NCI-H82 treated with DMSO at 0.1 percent for 48 hours (cell line): ENCODE data around the gene INTS11.

Experiments used
- DNase-seq: peaks from one replicate; lab custom pipeline; 2025; ENCODE audit not compliant: unreplicated experiment; lab: John Stamatoyannopoulos, UW

The INTS11 gene

DNA sequence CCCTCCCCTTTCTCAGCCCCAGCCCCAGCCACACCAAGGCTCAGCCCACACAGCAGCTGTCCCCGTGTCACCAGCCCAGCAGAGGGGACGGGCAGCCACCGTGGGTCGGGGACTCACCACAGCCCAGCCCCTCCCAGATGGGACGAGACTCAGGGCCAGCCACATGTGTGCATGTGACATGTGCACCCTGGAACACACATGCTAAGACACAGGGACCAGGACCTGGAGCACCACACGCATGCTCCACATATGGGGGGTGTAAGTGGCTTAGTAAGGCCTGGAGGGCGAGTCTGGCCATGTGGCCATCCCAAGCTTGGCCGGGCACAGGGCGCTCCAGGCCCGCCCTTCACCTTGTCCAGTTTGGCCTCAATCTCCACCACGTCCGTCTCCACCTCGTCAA lies 20.7 kb downstream of the INTS11 start:
- DNase-seq, result no peak

DNA sequence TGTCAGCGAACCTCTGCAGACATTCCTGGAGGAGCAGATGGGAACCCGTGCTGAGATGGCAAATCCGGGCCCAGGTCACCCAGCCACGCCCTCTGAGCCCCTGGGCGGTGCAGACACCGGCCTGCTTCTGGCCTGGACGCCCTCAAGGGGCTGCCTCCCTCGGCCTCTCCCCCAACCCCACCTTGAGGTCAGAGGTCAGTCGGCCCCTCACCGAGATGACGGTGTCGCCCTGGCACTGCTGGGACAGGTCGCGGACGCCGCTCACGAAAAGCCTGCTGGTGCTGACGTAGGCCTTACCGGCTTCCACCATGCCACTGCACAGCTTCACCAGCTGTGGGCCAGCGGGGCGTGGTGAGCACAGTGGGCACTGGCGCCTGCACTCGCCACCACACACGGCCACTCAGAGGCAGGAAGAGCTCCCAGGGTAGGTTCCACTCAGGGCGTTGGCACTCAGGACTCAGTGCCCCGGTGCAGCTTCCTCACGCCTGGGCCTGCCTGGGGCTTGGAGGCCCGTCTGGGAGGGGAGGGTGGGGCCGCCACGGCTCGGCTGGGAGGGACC lies 21.4 kb downstream of the INTS11 start:
- DNase-seq, result peak; percentile 43

DNA sequence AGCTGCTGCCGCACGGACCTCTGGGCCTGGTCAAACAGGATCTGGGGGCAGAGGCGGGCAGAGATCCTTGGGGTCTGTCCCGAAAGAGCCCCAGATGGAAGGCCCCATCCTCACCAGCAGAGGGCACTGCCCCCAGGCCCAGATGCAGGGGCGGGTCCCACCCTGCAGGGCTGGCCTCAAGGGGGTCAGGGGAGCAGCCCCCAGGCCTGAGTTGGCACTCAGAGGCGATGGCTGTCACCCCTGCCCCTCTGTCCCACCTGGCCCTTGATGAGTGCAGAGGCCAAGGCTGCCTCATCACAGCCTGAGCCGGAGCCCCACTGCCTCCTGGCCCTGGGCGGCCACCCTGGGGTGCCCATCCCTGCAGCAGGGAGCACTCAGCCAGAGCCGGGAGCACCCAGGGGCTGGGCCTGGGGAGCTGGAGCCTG lies 22.4 kb downstream of the INTS11 start:
- DNase-seq, result no peak

DNA sequence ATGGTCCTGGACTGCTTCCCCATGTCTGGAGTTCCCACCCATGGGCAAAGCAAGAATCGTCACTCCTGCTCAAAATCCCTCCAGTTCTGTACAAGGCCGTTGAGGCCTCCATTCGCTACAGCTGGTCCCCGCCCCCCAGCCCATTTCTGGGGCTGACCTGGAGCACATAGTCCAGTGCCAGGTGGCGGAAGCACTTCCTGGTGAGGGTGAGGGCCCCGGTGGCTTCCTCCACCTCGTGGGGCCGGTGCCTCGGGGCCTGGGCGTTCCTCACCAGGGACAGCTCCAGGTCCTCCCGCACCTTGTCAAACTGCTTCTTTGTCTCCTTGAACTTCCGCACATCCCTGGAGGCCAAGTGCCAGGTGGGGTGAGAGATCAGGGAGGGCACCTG lies 24.1 kb downstream of the INTS11 start:
- DNase-seq, result no peak

DNA sequence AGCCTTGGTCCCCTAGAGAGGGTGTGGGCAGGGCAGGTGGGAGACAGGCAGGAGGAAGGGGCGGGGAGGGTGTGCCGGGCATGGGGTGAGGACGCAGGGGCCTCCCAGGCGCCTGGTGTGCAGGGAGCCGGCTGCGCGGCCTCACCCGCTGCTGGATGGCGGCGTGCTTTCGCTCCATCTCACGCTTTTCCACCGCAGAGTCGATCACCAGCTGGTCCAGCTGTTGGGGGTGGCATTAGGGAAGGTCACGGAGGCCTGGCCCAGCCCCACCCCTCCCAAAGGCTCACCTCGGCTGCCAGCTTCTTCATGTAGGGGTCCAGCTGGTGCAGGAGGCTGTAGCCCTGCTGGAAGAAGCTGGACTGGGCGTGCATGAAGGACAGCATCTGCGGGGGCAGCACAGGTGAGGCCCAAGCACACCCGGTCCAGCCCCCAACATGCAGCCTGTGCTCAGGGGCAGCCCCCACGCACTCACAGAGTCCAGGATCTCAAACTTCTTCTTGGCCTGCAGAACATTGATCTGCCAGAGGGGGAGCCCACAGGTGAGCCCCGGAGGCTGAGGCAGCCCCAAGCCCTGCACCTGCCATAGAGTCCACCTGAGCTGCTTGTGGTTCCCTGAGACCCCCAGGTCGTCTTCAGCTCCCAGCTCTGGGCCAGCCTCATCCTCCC lies 24.6 kb downstream of the INTS11 start:
- no peak for DNase-seq

DNA sequence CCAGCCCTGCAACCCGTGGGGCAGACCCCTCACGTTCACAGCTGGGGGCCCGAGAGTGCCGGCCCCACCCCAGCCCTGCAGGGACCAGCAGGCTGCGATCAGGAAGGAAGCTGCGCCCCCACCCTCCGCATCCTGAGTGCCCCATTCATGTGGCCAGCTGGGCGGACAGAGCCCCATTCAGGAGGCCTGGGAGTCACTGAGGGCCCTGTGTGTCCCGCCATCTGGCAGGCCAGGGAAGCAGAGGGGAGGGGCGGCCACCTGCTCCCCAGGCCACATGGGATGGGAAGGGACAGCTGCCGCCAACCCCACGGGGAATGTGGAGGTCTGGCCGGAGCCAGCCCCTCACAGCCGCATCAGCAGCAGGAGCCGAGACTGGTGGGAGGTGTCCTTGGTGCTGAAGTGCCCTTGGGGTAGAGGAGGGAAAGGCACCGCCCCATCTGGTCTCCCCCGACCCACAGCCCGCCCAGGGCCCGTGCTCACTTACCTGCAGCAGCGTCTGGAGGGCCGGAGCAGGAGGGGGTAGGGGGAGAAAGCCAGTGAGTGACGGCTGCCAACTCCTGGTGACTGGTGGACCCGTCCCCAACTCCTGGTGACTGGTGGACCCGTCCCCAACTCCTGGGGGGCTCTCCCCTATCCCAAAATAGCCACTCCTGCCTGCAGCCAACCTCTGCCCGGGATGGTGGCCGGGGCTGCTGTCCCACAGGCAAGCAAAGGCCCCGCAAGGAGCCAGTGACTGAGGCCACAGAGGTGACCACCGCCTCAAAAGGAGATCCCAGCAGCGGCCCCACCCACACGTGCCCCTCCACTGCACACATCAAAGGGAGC lies 25.4 kb downstream of the INTS11 start:
- DNase-seq, result peak; percentile 62

DNA sequence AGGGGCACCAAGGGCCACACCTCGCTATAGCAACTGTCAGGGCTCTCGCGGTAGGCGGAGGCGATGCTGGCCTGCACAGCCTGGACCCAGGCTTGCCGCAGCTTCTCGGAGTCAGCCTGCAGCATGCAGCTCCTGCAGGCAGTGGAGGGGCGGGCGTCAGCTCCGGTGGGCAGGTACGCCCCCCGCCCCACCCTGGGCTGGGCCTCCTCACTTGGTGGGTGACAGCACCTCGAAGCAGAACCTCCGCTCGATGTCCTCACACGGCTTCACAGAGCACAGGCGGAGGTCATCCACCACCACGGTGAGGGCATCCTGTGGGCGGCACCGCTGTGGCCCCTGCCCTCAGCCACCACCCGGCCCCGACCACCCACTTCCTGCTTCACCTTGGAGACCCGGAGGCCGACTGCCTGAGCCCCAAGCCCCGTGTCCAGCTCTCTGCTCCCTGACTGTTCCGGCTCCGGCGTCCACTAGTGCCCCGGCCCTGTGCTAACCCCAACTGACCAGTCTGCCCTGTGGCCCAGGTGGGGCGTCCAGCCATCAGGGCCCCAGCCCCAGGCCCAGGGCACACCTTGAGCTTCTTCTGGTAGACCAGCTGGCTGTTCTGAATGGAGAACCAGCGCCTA lies 26.5 kb downstream of the INTS11 start:
- no peak for DNase-seq

DNA sequence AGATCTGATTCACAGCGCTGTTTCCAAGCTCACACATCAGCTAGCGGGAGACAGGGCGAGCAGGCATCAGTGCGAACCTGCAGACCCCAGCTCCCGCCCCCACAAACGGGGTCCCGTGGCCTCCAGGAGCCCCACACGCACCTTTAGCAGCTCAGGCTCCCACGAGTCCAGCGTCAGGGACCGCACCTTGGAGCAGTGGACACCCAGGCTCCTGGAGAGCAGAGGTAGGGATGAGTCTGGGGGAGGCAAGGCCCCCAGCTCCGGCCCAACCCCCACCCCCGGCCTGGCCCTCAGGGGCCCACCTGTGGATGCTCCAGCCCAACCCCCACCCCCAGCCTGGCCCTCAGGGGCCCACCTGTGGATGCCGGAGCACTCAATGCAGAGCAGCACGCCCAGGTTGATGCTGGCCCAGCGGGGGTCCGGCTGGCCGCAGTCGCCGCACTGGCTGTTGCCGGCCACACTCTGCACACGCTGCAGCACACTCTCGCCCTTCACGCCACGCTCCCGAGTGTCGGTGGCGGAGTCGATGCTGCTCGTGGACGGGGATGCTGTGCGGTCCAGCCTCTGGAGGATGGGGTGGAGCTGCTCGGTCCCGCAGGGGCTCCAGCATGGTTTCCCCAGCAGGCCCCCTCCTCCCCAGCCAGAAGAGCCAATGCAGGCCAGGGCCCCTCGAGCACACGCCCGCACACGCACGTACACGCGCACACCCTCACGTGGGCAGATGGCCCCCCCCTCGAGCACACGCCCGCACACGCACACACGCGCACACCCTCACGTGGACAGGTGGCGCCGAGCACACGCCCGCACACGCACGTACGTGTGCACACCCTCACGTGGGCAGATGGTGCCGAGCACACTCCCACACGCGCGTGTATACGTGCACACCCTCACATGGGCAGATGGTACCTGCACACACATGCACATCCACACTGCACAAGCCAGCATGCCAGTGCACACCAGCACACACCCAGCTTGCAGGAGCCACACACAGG lies 28.1 kb downstream of the INTS11 start:
- no peak for DNase-seq

DNA sequence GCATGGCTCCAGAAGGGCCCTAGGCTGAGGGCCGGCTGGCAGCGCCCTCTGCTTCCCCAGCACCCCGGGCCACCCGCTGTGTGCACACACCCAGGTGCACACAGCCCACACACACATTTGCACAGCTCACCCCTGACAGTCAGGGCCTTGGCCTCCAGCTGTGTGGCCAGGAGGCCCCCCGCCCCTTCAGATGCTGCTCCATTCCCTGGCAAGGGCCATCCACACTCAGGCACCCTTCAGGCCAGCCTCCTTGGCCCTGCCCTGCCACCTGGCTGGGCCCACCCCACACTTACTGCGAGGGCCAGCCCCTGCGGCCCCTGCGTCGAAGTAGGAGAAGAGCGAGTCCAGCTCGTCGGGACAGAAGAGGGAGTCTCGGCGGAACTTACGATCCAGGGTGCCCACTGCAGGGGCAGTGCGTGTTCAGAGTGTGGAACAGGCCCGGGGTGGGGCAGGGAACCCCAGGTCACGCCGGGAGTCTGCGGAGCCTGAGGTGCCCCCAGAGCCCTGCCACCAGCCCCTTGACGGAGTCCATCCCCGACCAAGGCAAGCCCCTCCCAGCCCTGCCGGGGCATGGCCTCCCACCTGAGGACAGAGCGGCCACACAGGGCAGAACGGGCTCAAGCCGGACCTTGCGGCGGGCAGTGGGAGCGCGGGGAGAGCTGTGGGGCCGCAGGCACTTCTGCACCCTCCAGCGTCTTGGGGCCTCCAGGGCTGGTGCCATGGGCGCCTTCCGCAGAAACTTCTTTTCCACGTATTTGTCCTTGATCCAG lies 29.1 kb downstream of the INTS11 start:
- DNase-seq, result no peak

DNA sequence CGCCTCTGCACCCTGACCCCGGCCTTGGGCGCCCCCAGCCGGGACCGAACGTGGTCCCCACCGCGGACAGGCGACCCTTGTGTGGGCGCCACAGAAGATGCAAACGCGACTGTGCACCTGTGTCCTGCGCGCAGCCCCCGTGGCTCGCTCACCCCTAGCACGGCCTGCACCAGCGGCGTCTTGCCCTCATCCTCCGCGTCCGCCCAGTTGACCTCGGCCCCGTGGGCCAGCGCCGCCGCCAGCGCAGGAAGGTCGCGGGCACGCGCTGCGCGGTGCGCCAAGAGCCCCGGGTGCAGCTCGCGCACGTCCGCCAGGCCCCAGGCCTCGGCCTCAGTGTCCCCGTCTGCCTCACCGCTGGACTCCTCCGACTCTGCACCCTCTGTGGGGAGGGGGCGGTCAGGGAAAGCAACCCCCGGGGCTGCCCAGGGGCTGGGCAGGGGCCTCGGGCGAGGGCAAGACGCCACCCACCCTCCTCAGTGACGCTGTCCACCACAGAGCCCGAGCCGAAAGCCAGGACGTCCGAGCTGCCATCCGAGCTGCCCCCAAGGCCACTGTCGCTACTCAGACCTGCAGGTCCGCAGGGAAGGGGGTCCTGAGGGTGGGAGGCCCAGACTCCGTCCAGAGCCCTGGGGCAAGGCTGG lies 30.1 kb downstream of the INTS11 start:
- DNase-seq, result no peak

DNA sequence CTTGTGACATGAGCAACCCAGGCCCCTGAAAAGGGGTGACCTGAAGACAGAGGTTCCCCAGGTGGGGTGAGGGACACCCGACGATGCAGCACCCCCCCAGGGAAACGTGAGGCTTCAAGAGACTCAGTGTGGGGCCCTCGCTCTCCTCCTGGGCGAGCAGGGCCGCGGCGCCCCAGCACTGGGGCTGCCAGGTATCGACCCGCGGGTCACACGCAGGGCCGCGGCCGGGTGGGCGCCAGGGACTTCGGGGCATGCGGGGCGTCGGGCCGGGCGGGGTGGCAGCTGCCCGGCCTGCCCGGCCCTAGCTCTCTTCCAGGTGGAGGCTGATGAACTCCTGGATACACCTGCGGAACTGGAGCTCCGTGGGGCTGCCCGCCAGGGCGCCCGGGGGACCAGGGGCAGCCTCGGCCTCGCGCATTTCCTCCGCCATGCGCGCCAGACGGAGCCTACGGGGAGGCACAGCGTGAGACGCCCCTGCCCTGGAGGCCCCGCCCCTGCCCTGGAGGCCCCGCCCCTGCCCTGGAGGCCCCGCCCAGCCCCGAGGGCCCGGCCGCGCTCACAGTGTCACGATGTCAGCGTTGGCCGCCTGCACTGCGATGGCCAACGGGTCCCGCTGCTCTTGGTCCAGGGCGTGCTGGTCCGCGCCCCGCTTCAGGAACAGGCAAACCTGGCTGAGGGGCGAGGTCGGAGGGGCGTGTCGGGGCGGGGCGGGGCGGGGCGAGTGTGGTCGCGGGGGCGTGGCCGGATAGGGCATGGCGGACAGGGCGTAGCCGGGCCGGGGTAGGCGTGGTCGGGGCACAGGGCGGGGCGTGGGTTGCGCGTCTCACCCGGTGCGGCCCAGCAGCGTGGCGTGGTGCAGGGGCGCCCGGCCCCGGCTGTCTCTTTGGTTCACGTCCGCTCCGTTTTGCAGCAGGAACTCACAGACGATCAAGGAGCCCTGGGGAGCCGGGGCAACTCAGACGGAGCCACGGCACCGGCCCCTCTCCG lies 30.9 kb downstream of the INTS11 start:
- no peak for DNase-seq

DNA sequence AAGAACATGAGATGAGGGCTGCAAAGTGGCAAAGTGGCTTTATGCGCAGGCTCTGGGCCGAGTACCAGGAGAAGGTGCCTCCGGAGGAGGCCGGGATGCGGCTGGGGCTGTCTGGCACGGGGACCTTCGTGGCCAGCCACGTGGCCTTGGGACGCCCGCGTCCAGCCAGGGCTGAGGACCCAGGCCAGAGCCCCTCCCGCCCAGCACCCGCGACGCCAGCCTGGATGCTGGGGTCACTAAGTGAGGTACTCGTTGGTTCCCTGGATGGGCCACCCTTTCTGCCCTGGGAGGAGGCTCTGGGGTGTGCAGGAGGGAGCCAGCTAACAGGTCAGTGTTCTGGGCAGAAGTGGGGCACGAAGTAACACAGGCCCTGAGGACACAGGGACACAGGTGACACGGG lies 31.6 kb downstream of the INTS11 start:
- DNase-seq, result no peak

DNA sequence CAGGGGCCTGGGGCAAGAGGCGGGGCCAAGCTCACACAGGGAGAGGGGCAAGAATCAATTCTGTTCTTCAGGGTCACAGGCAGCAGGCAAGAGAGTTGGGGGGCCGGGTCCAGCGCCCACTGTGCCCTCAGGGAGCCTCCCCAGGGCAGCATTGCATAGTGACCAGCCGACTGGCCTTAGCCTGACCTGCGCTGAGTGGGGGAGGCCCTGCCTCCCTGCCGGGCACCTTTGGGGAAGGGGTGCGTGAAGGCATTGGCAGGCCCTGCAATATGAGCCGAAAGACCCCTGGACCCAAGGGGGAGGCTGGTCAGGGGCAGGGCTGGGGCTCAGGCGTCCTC lies 32.0 kb downstream of the INTS11 start:
- no peak for DNase-seq

DNA sequence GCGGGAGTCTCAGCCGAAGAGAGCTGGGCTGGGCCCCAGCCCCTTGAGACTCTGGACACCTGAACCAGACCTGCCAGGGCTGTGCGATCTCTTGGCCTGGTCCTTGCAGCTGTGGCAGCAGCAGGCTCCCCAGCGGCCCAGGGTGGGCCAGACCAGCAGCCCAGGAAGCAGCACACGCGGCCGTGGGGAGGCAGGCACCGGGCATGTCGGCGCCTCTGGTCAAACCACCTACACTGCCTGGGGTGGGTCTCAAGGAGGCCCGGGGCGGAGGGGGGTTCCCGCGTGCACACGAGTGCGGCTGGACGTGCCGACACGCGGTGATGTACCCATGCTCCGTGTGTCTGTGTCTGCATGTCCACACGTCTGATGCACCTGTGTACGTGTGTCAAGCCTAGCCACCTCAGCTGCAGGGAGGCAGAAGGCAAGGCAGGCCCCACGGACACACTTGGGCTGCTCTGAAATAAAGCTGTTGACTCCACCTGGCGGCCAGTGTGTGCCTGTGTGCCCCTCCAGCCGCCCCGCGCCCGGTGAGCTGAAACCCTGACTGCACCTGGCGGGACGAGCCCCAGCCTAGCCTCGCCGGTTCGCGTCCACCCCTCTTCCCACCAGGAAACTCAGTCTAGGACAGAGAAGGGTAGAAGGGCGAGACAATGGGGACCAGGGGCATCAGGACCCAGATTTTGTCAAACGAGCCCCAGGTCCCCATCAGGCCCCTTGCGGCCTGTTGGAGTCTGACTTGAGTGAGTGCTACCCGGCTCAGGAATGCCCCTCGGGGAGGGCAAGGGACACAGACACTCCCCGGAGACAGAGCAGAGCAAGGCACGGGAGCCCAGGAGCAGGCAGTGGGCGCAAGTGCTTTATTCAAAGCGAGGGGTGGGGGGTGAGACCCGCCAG lies 32.7 kb downstream of the INTS11 start:
- peak; percentile 55 for DNase-seq

DNA sequence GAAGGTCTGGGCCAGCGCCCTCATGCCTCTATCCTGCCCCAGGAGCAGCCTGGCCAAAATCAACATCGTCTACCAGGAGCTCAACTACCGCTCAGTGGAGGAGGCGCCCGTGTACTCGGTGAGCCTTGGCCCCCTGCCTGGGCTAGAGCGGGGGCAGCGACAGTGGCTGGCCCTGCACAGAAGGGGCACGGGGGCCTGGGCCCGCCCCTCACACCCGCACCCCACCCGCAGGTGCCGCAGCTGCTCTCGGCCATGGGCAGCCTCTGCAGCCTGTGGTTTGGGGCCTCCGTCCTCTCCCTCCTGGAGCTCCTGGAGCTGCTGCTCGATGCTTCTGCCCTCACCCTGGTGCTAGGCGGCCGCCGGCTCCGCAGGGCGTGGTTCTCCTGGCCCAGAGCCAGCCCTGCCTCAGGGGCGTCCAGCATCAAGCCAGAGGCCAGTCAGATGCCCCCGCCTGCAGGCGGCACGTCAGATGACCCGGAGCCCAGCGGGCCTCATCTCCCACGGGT lies 33.4 kb downstream of the INTS11 start:
- DNase-seq, result no peak

DNA sequence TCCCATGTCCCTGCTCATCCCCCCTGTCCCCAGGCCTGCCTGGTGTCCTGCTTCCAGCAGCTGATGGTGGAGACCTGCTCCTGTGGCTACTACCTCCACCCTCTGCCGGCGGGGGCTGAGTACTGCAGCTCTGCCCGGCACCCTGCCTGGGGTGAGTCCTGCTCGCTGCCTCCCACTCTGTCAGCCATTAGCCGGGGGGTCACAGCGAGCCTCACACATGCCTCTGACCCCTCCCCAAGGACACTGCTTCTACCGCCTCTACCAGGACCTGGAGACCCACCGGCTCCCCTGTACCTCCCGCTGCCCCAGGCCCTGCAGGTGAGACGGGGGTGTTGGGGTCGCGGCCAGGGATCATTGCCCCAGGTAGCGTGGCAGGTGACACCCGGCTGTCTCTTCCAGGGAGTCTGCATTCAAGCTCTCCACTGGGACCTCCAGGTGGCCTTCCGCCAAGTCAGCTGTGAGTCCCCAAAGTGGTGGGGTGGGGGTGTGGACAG lies 34.2 kb downstream of the INTS11 start:
- peak; percentile 21 for DNase-seq
